GM12875 (cell line): Measurements from ENCODE around the gene OTX1.
"Not testable (repeated sequence)": the region's sequence is repeated elsewhere in the genome, so short reads cannot be mapped to it uniquely, and the experiment has no call there.

Source experiments
- H3K4me3 ChIP-seq: one replicate; pipeline ENCODE4 v1.5.1; 2011; ENCODE audit warnings: low read depth, low read length, control low read depth
- CTCF ChIP-seq: IDR thresholded peaks from 2 replicates; pipeline ENCODE4 v1.5.1; 2011; ENCODE audit warnings: low read depth, mild to moderate bottlenecking, control low read depth, inconsistent platforms, low read length, moderate library complexity, borderline replicate concordance; ENCODE audit not compliant: insufficient read depth

OTX1 gene

GRCh38 chr2:63013438-63013837 lies 37.2 kb upstream of the OTX1 start:
- H3K4me3 ChIP-seq: no peak overlapping the region
- TF ChIP-seq CTCF: no peak

DNA sequence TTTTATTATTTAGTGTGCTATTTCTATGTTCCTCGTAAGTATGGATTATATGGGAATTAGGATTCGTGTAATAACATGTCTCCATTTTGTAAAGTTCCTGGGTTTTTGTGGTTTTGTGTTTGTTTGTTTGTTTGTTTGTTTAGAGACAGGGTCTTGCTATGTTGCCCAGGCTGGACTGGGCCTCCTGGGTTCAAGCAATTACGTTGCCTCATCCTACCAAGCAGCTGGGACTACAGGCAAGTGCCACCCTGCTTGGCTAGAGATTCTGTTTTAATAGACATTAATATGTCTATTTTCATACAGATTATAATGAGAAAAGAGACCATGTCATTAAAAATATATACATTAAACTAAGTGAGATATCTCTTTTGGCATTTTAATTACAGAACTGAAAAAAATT lies 35.2 kb upstream of the OTX1 start:
- no peak for TF ChIP-seq CTCF
- H3K4me3 ChIP-seq: no peak overlapping the region

- H3K4me3 ChIP-seq: no peak overlapping the region
- TF ChIP-seq CTCF: no peak
Measured at GRCh38 chr2:63018439-63018838, 32.2 kb upstream of the OTX1 start.

- not testable (repeated sequence) for H3K4me3 ChIP-seq
Measured at GRCh38 chr2:63019686-63020085, 30.9 kb upstream of the OTX1 start.

- TF ChIP-seq CTCF: 0 out of 2 replicates have a peak, but pooled peaks have one; percentile 19
- no peak overlapping the region for H3K4me3 ChIP-seq
Measured at GRCh38 chr2:63023444-63023843, 27.2 kb upstream of the OTX1 start.

DNA sequence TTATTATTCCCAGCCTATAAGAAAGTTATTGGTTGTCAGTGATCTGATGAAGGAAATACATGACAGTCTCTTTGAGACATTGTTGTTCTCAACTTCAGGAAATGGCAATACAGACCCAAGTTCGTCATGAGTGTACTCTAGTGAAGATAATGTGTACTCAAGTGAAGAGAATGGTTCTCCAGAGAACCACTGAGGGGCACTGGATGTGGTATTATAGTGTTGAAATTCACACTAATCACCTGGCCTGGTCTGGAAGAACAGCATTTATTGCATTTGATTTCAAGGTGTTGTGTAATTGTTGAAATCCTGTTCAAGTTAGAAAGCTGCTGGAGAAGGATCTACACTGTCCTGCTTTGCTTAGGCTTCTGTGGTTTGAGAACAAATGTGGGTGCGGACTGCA lies 23.4 kb upstream of the OTX1 start:
- H3K4me3 ChIP-seq: no peak overlapping the region
- TF ChIP-seq CTCF: no peak

DNA sequence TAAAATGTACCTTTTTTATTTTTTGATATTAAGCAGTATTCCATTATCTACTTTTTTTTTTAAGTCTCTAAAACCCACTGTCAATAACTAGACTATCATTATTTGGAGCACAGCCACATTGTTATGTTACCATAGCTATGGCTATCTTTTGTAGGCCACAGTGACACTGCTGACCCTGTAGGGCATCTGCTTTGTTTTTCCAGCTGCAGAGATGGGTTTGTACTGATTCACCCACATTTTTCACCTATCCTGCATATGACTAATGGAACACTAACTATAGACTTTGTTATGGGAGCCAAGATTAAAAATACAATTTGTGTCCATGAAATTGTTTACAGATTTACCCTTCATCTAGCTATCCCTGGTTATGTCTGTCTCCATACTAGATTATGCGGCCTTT lies 21.6 kb upstream of the OTX1 start:
- no peak overlapping the region for H3K4me3 ChIP-seq
- TF ChIP-seq CTCF: no peak

DNA sequence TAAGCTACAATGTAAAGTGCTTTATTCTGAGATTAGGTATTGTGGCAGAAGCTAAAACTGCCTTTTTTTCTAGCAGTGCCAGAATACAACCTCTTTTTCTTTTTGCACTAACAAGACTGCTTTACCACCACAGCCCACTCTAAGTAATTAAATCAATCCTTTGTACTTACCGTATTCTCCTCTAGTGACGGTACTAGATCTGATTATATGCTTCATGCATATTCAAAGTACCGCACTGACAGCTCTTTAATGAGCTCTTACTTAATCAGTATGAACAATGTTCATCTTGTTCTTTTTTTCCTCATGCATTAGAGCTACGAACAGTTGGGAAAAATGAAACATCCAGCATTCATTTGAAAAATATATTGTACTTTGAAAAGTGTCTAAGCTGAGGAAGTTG lies 16.1 kb upstream of the OTX1 start:
- no peak for TF ChIP-seq CTCF
- H3K4me3 ChIP-seq: no peak overlapping the region
